Bladder microvascular endothelial cell (primary cell): ENCODE data around the gene PIK3AP1. TPM values are rescaled to one million over a fixed set of nuclear protein-coding genes. Genes with fewer than 3 reads are reported as not detected.

Experiments
- total RNA-seq: library from RNA; depleted of rRNA; stranded (reverse); fragments of >200 nt; gene quantifications from 2 replicates; pipeline ENCODE4 v1.2.3, GENCODE V29; 2014

PIK3AP1 gene
- total RNA-seq, result 0.13 TPM in 1 of 2 replicates, not detected in the other

GRCh38 chr10:96720422-96721206 lies at the start of gene PIK3AP1:
Gene PIK3AP1 (minus strand): TSS chr10:96720514. CDS start chr10:96720394, 120 bp downstream.

GRCh38 chr10:96586419-96587263 lies 133.7 kb downstream of the PIK3AP1 start, which contains the start of gene TM9SF3:
Gene TM9SF3 (minus strand): TSS chr10:96587012. CDS start chr10:96586835, 177 bp downstream.

Other genes with a start within 250 kb of the PIK3AP1 start
- 0.06 TPM in 1 of 2 replicates, not detected in the other for gene TLL2, start 206.6 kb downstream of the PIK3AP1 start, total RNA-seq
- 62.7 and 119 TPM in 2 replicates for gene TM9SF3, start 133.5 kb downstream of the PIK3AP1 start, total RNA-seq
- 10.2 and 23.9 TPM in 2 replicates for gene LCOR, start 111.8 kb upstream of the PIK3AP1 start, total RNA-seq